OCI-LY7 (cell line): ENCODE measurements around the gene APPBP2. TPM values are rescaled to one million over a fixed set of nuclear protein-coding genes. Genes with fewer than 3 reads are reported as not detected.

Experiments
- BruUV-seq: library from RNA; stranded (reverse); fragments of 400-500 nt; replicated peaks from 2 replicates; lab custom pipeline; 2021; lab: Mats Ljungman, UMichigan
- CTCF ChIA-PET: fragments of 300-600 bp; sonication (Branson Sonifier 250); formaldehyde crosslinking; loops from one replicate; lab custom pipeline; 2022; ENCODE audit warnings: antibody characterized with exemption; ENCODE audit not compliant: unreplicated experiment; lab: Charles Lee
- POLR2A ChIA-PET: fragments of 300-600 bp; sonication (Branson Sonifier 250); formaldehyde crosslinking; loops from one replicate; lab custom pipeline; 2022; ENCODE audit warnings: antibody characterized with exemption; lab: Charles Lee
- DNase-seq: peaks from one replicate; pipeline ENCODE4 v3.0.0-alpha.2; 2015; ENCODE audit warnings: low spot score
- H2AFZ ChIP-seq: fragments of 200-600 bp; sonication (generic), shearing (Covaris generic); 2 replicates; pipeline ENCODE4 v1.6.1; 2014; ENCODE audit warnings: mild to moderate bottlenecking, antibody characterized with exemption, low read length, moderate library complexity
- H3K27ac ChIP-seq: fragments of 200-600 bp; sonication (generic); 2 replicates; pipeline ENCODE4 v1.5.1; 2014; ENCODE audit warnings: mixed run types, low read depth, mild to moderate bottlenecking, moderate library complexity, low read length, inconsistent platforms; ENCODE audit not compliant: poor library complexity, severe bottlenecking
- H3K36me3 ChIP-seq: fragments of 200-600 bp; sonication (generic); 2 replicates; pipeline ENCODE4 v1.6.1; 2014; ENCODE audit warnings: mild to moderate bottlenecking, antibody characterized with exemption, low read length, moderate library complexity, mixed read lengths; ENCODE audit not compliant: insufficient read depth
- H3K4me1 ChIP-seq: fragments of 200-600 bp; sonication (generic); 2 replicates; pipeline ENCODE4 v1.5.1; 2014; ENCODE audit warnings: mild to moderate bottlenecking, low read length; ENCODE audit not compliant: insufficient read depth, poor library complexity, severe bottlenecking
- H3K4me2 ChIP-seq: fragments of 200-600 bp; sonication (generic); 2 replicates; pipeline ENCODE4 v1.6.1; 2014; ENCODE audit warnings: mild to moderate bottlenecking, low read length
- H3K4me3 ChIP-seq: fragments of 200-600 bp; sonication (generic); 2 replicates; pipeline ENCODE4 v1.5.1; 2014; ENCODE audit warnings: mild to moderate bottlenecking, low read depth, low read length; ENCODE audit not compliant: poor library complexity, severe bottlenecking
- H3K79me2 ChIP-seq: fragments of 200-600 bp; sonication (generic); 2 replicates; pipeline ENCODE4 v1.6.1; 2016; ENCODE audit warnings: low read depth, mild to moderate bottlenecking, low read length, moderate library complexity, mixed read lengths; ENCODE audit not compliant: insufficient read depth
- H3K9me2 ChIP-seq: fragments of 200-600 bp; sonication (generic); 2 replicates; pipeline ENCODE4 v1.6.1; 2016; ENCODE audit warnings: mild to moderate bottlenecking, low read length, mixed read lengths; ENCODE audit not compliant: insufficient read depth
- H3K9me3 ChIP-seq: fragments of 200-600 bp; sonication (generic); 2 replicates; pipeline ENCODE4 v1.6.1; 2014; ENCODE audit warnings: mild to moderate bottlenecking, mixed run types, low read length, mixed read lengths
- H4K20me1 ChIP-seq: fragments of 200-600 bp; sonication (generic); 2 replicates; pipeline ENCODE4 v1.6.1; 2014; ENCODE audit warnings: mild to moderate bottlenecking, antibody characterized with exemption, low read length, moderate library complexity, mixed read lengths; ENCODE audit not compliant: insufficient read depth
- EZH2phosphoT487 ChIP-seq: fragments of 200-600 bp; sonication (generic); IDR thresholded peaks from 2 replicates; pipeline ENCODE4 v1.6.1; 2018; ENCODE audit warnings: low read depth, borderline replicate concordance, mild to moderate bottlenecking, mixed run types, antibody characterized with exemption, low read length, moderate library complexity, mixed read lengths
- intact Hi-C: fragments of 100-400 bp; cut with micrococcal nuclease; formaldehyde crosslinking; loops from one replicate; pipeline ENCODE4 v1.10.0; 2022; ENCODE audit not compliant: unreplicated experiment
- total RNA-seq, 2 experiments: library from RNA; depleted of rRNA in 1 of 2; stranded (reverse); fragments of >200 nt in 1 of 2; shearing (Covaris generic) in 1 of 2; gene quantifications; 2 replicates each; pipeline ENCODE4 v1.2.3, GENCODE V29; 2014 to 2022
- TF ChIP-seq, protein P1 (sequence below): fragments of 200-600 bp; sonication (generic); conservative IDR thresholded peaks from 2 replicates; pipeline ENCODE4 v1.5.1; 2014; ENCODE audit warnings: mild to moderate bottlenecking, antibody characterized with exemption, low read length, moderate library complexity, mixed read lengths

The APPBP2 gene
- total RNA-seq, 2 experiments from 2014 or later, result 11.8 to 28.1 TPM

DNA sequence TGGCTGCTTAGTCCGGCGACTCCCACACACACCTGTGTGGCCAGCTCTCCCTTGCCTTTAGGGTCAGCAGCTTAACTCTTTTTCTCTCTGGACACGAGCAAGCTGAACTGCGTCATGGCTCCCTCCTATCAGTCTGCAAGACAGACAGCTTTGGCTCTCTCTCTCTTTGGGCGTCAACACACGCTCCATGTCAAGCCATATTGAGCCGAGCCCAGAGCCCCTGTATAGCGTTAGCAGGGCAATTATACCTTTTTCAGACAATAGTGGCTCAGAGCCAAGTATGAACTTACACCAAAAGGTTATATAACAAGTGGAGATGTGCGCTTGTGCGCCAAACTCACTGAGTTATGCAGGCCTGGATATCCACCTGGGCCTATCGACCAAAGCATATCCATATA, 34.8 kb upstream of the APPBP2 start:
- TF ChIP-seq, protein P1, sequence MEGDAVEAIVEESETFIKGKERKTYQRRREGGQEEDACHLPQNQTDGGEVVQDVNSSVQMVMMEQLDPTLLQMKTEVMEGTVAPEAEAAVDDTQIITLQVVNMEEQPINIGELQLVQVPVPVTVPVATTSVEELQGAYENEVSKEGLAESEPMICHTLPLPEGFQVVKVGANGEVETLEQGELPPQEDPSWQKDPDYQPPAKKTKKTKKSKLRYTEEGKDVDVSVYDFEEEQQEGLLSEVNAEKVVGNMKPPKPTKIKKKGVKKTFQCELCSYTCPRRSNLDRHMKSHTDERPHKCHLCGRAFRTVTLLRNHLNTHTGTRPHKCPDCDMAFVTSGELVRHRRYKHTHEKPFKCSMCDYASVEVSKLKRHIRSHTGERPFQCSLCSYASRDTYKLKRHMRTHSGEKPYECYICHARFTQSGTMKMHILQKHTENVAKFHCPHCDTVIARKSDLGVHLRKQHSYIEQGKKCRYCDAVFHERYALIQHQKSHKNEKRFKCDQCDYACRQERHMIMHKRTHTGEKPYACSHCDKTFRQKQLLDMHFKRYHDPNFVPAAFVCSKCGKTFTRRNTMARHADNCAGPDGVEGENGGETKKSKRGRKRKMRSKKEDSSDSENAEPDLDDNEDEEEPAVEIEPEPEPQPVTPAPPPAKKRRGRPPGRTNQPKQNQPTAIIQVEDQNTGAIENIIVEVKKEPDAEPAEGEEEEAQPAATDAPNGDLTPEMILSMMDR, result no peak
- no peak for TF ChIP-seq EZH2phosphoT487
- no peak overlapping the region for H2AFZ ChIP-seq
- POLR2A ChIA-PET, result no interaction called here

GRCh38 chr17:60559995-60560859, 34.2 kb upstream of the APPBP2 start:
- Histone ChIP-seq H3K36me3 (no peaks in the 10 kb centered on the region), H3K4me1 (no peaks in the 10 kb centered on the region), H3K9me3 (peaks cover 9% of the 10 kb centered on the region), H3K79me2 (no peaks in the 10 kb centered on the region), H4K20me1 (no peaks in the 10 kb centered on the region), H2AFZ (no peak overlapping the region), H3K4me2 (no peak overlapping the region), H3K4me3 (no peak overlapping the region), H3K27ac (no peak overlapping the region), H3K9me2 (no peaks in the 10 kb centered on the region)
- CTCF ChIA-PET, result interaction anchor here (0.6 kb wide), 1 partner anchor 195 kb away, joined by 3 read pairs; no protein-coding TSS in a partner anchor
- BruUV-seq, result no TSS peak
- intact Hi-C loops, result loop anchor here (10.0 kb wide), 1 partner anchor 135 kb away; the partner anchor contains the start of gene CHCT1
- POLR2A ChIA-PET, result no interaction called here
- TF ChIP-seq EZH2phosphoT487, result no peak
- TF ChIP-seq, protein P1, result no peak
- no peak for DNase-seq

More for the DNA sequence above, 34.8 kb upstream of the APPBP2 start:
- intact Hi-C loops, result loop anchor here (10.0 kb wide), 1 partner anchor 136 kb away; the partner anchor contains the start of gene CHCT1
- Histone ChIP-seq H3K4me2 (no peak overlapping the region), H3K4me1 (no peaks in the 10 kb centered on the region), H3K36me3 (no peaks in the 10 kb centered on the region), H3K79me2 (no peaks in the 10 kb centered on the region), H3K9me3 (peaks cover 9% of the 10 kb centered on the region), H4K20me1 (no peaks in the 10 kb centered on the region), H3K27ac (no peak overlapping the region), H3K4me3 (no peak overlapping the region), H3K9me2 (no peaks in the 10 kb centered on the region)
- CTCF ChIA-PET, result interaction anchor here (0.6 kb wide), 1 partner anchor 196 kb away, joined by 3 read pairs; no protein-coding TSS in a partner anchor
- no peak for DNase-seq
- BruUV-seq, result no TSS peak

GRCh38 chr17:60559659-60559994, 33.6 kb upstream of the APPBP2 start:
- intact Hi-C loops, result no loop called here
- no peak for DNase-seq
- H3K9me2 ChIP-seq, result no peaks in the 10 kb centered on the region
- no peaks in the 10 kb centered on the region for H3K79me2 ChIP-seq
- BruUV-seq, result no TSS peak
- POLR2A ChIA-PET, result no interaction called here
- no peaks in the 10 kb centered on the region for H4K20me1 ChIP-seq
- no peak overlapping the region for H3K27ac ChIP-seq
- no peaks in the 10 kb centered on the region for H3K36me3 ChIP-seq
- H2AFZ ChIP-seq, result no peak overlapping the region
- no peak overlapping the region for H3K4me3 ChIP-seq
- no peak overlapping the region for H3K4me2 ChIP-seq
- CTCF ChIA-PET, result no interaction called here
- TF ChIP-seq, protein P1, result no peak
- TF ChIP-seq EZH2phosphoT487, result no peak
- no peaks in the 10 kb centered on the region for H3K4me1 ChIP-seq
- peaks cover 9% of the 10 kb centered on the region for H3K9me3 ChIP-seq
